Measurements from ENCODE around the gene TIAL1. TPM values are rescaled to one million over a fixed set of nuclear protein-coding genes. Genes with fewer than 3 reads are reported as not detected.

The TIAL1 gene
- polyA plus RNA-seq, 2 donors = 46.8 to 55.1 TPM

DNA sequence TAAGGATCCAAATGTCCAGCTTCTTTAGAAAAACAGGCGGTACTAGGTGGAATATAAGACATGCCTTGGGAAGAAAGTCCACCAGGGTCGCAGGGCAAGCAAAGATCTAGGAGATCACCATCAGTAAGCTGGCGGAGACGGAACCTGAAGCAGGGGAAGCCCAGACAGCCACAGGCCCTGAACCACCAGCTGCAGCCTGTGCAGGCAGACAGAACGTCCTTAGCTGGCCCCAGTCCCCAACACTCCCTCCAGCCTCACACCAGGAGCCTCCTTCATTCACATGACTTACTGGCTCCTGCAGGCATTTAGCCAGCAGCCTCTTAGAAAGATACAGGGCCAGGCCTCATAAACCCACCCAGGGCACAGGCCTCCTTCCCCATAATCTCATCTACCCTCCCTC, 71.6 kb downstream of the TIAL1 start:
- Histone ChIP-seq H3K27ac (ENCODE audit: low read depth in 2 of 2, low read length in 1 of 2) (no peak overlapping the region), H3K4me1 (ENCODE audit: control insufficient read depth in 2 of 2, insufficient read depth in 2 of 2, low read length in 1 of 2) (peaks cover 6 to 8% of the 10 kb centered on the region in 2 donors), H3K9me3 (ENCODE audit: control insufficient read depth in 2 of 2, insufficient read depth in 1 of 2, low read depth in 1 of 2, low read length in 1 of 2) (no peaks in the 10 kb centered on the region), H3K27me3 (ENCODE audit: control insufficient read depth in 1 of 2, insufficient read depth in 2 of 2, low read length in 2 of 2) (no peaks in the 10 kb centered on the region), H3K36me3 (ENCODE audit: control insufficient read depth in 2 of 2, insufficient read depth in 2 of 2, low read length in 1 of 2) (peaks cover 0 to 20% of the 10 kb centered on the region in 2 donors), H3K4me3 (ENCODE audit: low read depth in 1 of 2, low read length in 2 of 2) (no peak overlapping the region)
- WGBS, 2 donors = 90 to 94% methylated on average over 5 of the region's 5 CpGs

DNA sequence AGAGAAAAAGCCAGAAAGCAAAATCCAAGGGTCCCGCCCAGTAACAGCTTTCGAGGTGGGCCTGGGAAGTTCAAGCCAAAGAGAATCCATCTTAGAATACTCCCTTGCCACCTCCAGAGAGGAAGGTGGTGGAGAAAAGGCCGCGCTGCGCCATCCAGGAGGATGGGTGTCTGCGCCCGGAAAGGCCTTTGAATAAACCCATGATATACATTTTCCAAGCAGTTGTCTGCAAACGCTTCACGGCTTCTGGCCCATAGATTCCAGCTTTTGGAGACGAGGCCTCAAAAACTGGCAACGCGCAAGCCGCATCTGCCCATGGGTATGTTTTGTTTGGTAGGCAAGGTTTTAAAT, 72.1 kb downstream of the TIAL1 start:
- H3K36me3 ChIP-seq (ENCODE audit: control insufficient read depth in 2 of 2, insufficient read depth in 2 of 2, low read length in 1 of 2) = peaks cover 0 to 22% of the 10 kb centered on the region in 2 donors
- no peaks in the 10 kb centered on the region for H3K9me3 ChIP-seq (ENCODE audit: control insufficient read depth in 2 of 2, insufficient read depth in 1 of 2, low read depth in 1 of 2, low read length in 1 of 2)
- H3K27ac ChIP-seq (ENCODE audit: low read depth in 2 of 2, low read length in 1 of 2) = no peak overlapping the region
- H3K27me3 ChIP-seq (ENCODE audit: control insufficient read depth in 1 of 2, insufficient read depth in 2 of 2, low read length in 2 of 2) = no peaks in the 10 kb centered on the region
- H3K4me3 ChIP-seq (ENCODE audit: low read depth in 1 of 2, low read length in 2 of 2) = no peak overlapping the region
- WGBS, 2 donors = 92 to 95% methylated on average over 13 of the region's 13 CpGs
- peaks cover 6 to 8% of the 10 kb centered on the region in 2 donors for H3K4me1 ChIP-seq (ENCODE audit: control insufficient read depth in 2 of 2, insufficient read depth in 2 of 2, low read length in 1 of 2)

DNA sequence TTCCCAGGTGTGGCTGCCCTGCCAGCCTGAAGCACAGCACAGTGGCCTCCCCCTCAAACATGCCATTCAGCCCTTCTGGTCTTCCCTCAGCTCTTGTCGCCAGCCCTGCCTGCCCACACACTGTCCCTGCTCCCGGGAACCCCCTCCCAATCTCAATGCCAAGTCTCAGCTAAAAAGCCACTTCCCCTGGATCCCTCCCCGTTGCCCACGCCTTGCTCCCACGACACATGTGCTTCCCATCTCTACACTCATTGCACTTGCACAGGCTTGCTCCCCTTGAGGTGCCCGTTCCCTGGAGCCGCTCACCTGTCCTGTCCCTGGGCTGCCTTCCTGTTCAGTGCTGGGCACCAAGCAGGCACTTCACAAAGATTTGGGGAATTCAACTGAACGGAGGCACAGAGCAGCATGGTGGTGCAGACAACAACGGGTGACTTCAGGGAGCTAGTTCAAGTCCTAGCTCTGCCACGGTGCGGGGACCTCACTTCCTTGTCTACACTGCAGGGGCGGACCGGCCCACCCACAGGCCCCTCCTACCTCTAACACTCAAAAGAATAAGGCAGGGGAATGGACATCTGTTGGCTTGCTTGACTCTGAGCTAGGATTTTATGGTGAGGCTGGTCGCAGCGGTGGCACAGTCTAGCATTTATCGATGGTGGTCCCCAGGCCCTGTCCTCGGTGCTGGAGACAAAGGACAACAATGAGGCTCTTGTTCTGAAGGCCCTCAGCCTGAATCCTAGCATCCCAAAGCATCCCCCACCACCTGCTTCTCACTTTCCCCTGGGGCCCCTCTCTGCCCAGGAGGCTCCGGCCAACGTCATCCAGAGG, 72.7 kb downstream of the TIAL1 start:
- peaks cover 0 to 22% of the 10 kb centered on the region in 2 donors for H3K36me3 ChIP-seq (ENCODE audit: control insufficient read depth in 2 of 2, insufficient read depth in 2 of 2, low read length in 1 of 2)
- peak overlapping the region in 1 of 2 donors; percentile 15 for H3K27ac ChIP-seq (ENCODE audit: low read depth in 2 of 2, low read length in 1 of 2)
- H3K27me3 ChIP-seq (ENCODE audit: control insufficient read depth in 1 of 2, insufficient read depth in 2 of 2, low read length in 2 of 2) = no peaks in the 10 kb centered on the region
- peaks cover 6 to 8% of the 10 kb centered on the region in 2 donors for H3K4me1 ChIP-seq (ENCODE audit: control insufficient read depth in 2 of 2, insufficient read depth in 2 of 2, low read length in 1 of 2)
- no peak overlapping the region for H3K4me3 ChIP-seq (ENCODE audit: low read depth in 1 of 2, low read length in 2 of 2)
- 83 to 86% methylated on average over 19 of the region's 19 CpGs for WGBS, 2 donors
- no peaks in the 10 kb centered on the region for H3K9me3 ChIP-seq (ENCODE audit: control insufficient read depth in 2 of 2, insufficient read depth in 1 of 2, low read depth in 1 of 2, low read length in 1 of 2)

Other genes starting within 250 kb of the TIAL1 start
- gene RGS10, start 54.2 kb downstream of the TIAL1 start, polyA plus RNA-seq = 10 to 100 TPM; 50.4 to 63.9 TPM
- 10 to 100 TPM; 39.4 to 57.2 TPM for gene BAG3, start 54.4 kb upstream of the TIAL1 start, polyA plus RNA-seq
- 1 to 10 TPM; 5.1 to 5.8 TPM for gene INPP5F, start 129.1 kb upstream of the TIAL1 start, polyA plus RNA-seq